ENCODE data around the gene ARHGAP44.
"Not testable (repeated sequence)": the region's sequence is repeated elsewhere in the genome, so short reads cannot be mapped to it uniquely, and the experiment has no call there.

Gene ARHGAP44

GRCh38 chr17:12963505-12963904, 174.2 kb downstream of the ARHGAP44 start:
- no peak for DNase-seq (ENCODE audit: low read depth in 2 of 2)

- DNase-seq (ENCODE audit: low read depth in 2 of 2), result no peak
These were observed 174.9 kb downstream of the ARHGAP44 start for GRCh38 chr17:12964162-12964561.

DNA sequence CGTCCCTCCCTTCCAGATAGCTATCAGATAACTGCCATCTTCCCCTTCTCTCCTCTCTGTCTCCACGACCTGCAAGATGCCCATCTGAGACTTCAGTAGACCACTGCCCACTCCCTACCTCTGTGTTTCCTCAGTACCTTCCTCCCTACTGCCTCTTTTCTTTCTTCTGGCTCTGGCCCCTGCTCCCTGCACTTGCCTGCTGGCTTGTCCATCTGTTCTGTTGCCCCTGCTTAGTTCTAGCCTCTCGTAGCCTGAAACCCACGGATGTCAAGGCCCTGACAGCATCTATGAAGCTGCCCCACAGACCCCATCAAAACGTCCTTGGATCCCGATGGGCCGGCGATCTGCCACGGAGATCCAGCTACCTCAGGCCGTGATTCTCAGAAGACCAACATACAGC, 175.5 kb downstream of the ARHGAP44 start:
- no peak for DNase-seq (ENCODE audit: low read depth in 2 of 2)

DNA sequence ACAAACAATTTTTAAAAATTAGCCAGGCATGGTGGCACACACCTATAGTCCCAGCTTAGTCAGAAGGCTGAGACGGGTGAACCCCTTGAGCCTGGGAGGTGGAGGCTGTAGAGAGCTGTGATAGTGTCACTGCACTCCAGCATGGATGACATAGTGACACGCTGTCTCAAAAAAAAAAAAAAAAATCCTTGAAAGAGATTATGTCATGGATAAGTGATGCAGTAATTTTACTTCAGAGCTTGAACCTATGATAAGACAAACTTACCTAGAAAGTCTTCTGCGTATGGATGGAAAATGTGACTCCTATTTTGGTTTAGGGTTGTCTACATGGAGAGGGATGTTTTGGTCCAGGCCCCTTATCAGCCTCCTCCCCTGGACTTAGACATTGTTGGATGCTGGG, 176.7 kb downstream of the ARHGAP44 start:
- DNase-seq (ENCODE audit: low read depth in 2 of 2), result no peak

GRCh38 chr17:12966413-12966812, 177.1 kb downstream of the ARHGAP44 start:
- no peak for DNase-seq (ENCODE audit: low read depth in 2 of 2)

GRCh38 chr17:12967962-12968361, 178.7 kb downstream of the ARHGAP44 start:
- no peak for DNase-seq (ENCODE audit: low read depth in 2 of 2)

DNA sequence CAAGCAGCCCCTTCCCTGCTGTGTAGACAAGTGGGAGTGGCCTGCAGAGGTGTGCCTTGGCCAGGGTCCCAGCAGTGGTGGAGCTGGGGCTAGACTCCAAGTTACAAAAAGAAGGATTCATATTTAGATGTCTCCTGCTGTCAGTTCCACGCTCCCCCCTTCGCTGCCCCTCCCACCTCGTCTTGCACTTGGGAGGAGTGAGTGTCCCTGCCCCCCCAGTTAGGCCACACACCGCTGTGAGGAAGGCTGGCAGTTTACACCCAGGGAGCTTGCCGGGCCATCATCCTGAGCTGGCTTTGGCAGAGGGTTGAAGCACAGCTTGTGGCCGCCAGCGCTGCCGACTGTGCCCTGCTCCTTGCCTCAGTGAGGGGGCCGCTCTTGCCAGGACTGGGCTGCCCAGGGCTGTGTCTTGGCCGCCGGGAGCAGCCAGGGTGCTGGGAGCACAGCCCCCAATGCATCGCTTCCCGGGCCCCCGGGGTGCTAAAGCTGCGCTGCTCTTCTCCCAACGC, 184.3 kb downstream of the ARHGAP44 start:
- no peak for DNase-seq (ENCODE audit: low read depth in 2 of 2)

GRCh38 chr17:12974005-12974531, 184.8 kb downstream of the ARHGAP44 start:
- DNase-seq (ENCODE audit: low read depth in 2 of 2), result no peak

GRCh38 chr17:12977008-12977751, 187.9 kb downstream of the ARHGAP44 start:
- DNase-seq (ENCODE audit: low read depth in 2 of 2), result no peak

- DNase-seq (ENCODE audit: low read depth in 2 of 2), result not testable (repeated sequence)
These were observed 189.5 kb downstream of the ARHGAP44 start for GRCh38 chr17:12978787-12979186.

- DNase-seq (ENCODE audit: low read depth in 2 of 2), result no peak
These were observed 189.9 kb downstream of the ARHGAP44 start for GRCh38 chr17:12979246-12979645.

- DNase-seq (ENCODE audit: low read depth in 2 of 2), result no peak
These were observed 190.7 kb downstream of the ARHGAP44 start for GRCh38 chr17:12979826-12980500.

GRCh38 chr17:12982224-12982623, 192.9 kb downstream of the ARHGAP44 start:
- no peak for DNase-seq (ENCODE audit: low read depth in 2 of 2)

- no peak for DNase-seq (ENCODE audit: low read depth in 2 of 2)
These were observed 194.9 kb downstream of the ARHGAP44 start for GRCh38 chr17:12983991-12984884.

DNA sequence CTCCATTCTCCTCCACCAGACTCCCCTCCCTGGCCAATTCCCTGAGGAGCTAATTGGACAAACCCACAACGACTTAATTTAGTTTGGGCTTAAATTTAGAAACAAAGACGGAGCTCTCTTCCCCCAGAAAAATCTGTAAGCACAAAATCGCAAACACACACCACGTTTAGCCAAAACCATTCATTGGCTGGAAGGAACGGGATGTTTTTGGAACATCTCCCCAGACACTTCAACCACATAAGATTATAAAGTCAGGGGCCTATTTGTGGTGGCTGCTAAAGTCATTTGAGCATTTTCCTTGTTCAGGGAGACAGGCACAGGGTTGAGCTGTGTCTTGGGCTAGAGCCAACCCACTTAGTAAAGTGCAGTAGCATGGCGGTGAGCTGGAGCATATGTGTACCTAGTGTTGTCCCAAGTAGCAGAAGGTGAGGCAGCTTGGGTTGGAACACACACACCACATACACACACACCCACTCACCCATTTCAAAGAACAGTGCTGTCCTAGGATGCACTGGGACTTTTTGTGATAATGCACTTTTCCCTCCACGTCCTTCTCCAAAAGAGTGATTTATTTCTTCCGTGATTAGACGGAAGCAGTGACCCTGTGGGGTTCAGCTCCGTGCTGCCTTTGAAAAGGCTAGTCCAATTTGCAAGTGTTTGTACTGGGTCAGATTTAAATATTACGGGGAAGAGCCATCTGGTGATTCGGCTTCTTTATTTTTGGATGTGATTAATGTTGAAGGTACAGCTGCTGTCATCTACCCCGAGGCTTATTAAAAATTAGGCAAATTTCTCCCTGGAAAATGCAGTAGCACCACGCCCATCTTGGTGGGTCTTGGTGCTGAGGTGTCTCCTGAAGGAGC, 196.4 kb downstream of the ARHGAP44 start:
- DNase-seq (ENCODE audit: low read depth in 2 of 2), result no peak

- DNase-seq (ENCODE audit: low read depth in 2 of 2), result no peak
These were observed 197.8 kb downstream of the ARHGAP44 start for GRCh38 chr17:12987120-12987519.

GRCh38 chr17:12990041-12990808, 200.9 kb downstream of the ARHGAP44 start:
- no peak for DNase-seq (ENCODE audit: low read depth in 2 of 2)

GRCh38 chr17:12990926-12991325, 201.6 kb downstream of the ARHGAP44 start:
- DNase-seq (ENCODE audit: low read depth in 2 of 2), result no peak

- no peak for DNase-seq (ENCODE audit: low read depth in 2 of 2)
These were observed 203.4 kb downstream of the ARHGAP44 start for GRCh38 chr17:12992676-12993075.

- no peak for DNase-seq (ENCODE audit: low read depth in 2 of 2)
These were observed 204.3 kb downstream of the ARHGAP44 start for GRCh38 chr17:12993631-12994030.
